Common myeloid progenitor, CD34-positive (primary cell): ENCODE measurements around the gene RBKS.
"Not testable (repeated sequence)": the region's sequence is repeated elsewhere in the genome, so short reads cannot be mapped to it uniquely, and the experiment has no call there.

ENCODE experiments used
- CTCF ChIA-PET: fragments of 350-600 bp; sonication (Branson Sonifier 250); formaldehyde crosslinking; loops from one replicate; lab custom pipeline; 2021; ENCODE audit warnings: antibody characterized with exemption; lab: Charles Lee
- POLR2A ChIA-PET: fragments of 350-600 bp; sonication (Branson Sonifier 250); formaldehyde crosslinking; loops from one replicate; lab custom pipeline; 2021; ENCODE audit warnings: antibody characterized with exemption; lab: Charles Lee
- DNase-seq, 3 donors: peaks; one replicate each; pipeline versions ENCODE4 v3.0.0 to v3.0.0-alpha.2; 2013
- H3K27ac ChIP-seq, 2 experiments: 1 replicate in 1 of 2; 2 replicates in 1 of 2; pipeline ENCODE4 v1.7.0; 2013; ENCODE audit warnings: inconsistent platforms in 2 of 2, low read length in 2 of 2, mild to moderate bottlenecking in 2 of 2, low read depth in 1 of 2, moderate library complexity in 1 of 2; ENCODE audit not compliant: severe bottlenecking in 2 of 2, insufficient read depth in 1 of 2, poor library complexity in 1 of 2
- H3K27me3 ChIP-seq, 5 experiments: replicated peaks in 2 of 5; 1 replicate in 3 of 5; 2 replicates in 2 of 5; pipeline versions ENCODE4 v1.6.1 to v1.7.0; 2013; ENCODE audit warnings: low read length in 4 of 5, mild to moderate bottlenecking in 2 of 5, moderate library complexity in 2 of 5, inconsistent platforms in 1 of 5; ENCODE audit not compliant: insufficient read depth in 5 of 5, control insufficient read depth in 4 of 5
- H3K36me3 ChIP-seq, 4 experiments: 1 replicate in 2 of 4; 2 replicates in 2 of 4; pipeline versions ENCODE4 v1.6.1 to v1.7.0; 2013; ENCODE audit warnings: low read length in 3 of 4, control low read depth in 1 of 4, mild to moderate bottlenecking in 1 of 4; ENCODE audit not compliant: control insufficient read depth in 4 of 4, insufficient read depth in 4 of 4
- H3K4me1 ChIP-seq, 4 experiments: 1 replicate in 3 of 4; 2 replicates in 1 of 4; pipeline versions ENCODE4 v1.6.1 to v1.7.1; 2013; ENCODE audit warnings: low read length in 3 of 4, mild to moderate bottlenecking in 3 of 4, control low read depth in 1 of 4, inconsistent platforms in 1 of 4, moderate library complexity in 1 of 4; ENCODE audit not compliant: control insufficient read depth in 4 of 4, insufficient read depth in 4 of 4; ENCODE audit errors: control extremely low read depth in 1 of 4
- H3K4me3 ChIP-seq, 7 experiments: 1 replicate in 4 of 7; 2 replicates in 3 of 7; pipeline versions ENCODE4 v1.5.1 to v1.7.0; 2013; ENCODE audit warnings: mild to moderate bottlenecking in 7 of 7, low read length in 6 of 7, moderate library complexity in 6 of 7, inconsistent platforms in 2 of 7, low read depth in 2 of 7, control low read depth in 1 of 7; ENCODE audit not compliant: insufficient read depth in 4 of 7, control insufficient read depth in 1 of 7; ENCODE audit errors: extremely low read depth in 1 of 7
- H3K9me3 ChIP-seq, 5 experiments: 1 replicate in 4 of 5; 2 replicates in 1 of 5; pipeline versions ENCODE4 v1.6.1 to v1.7.1; 2013; ENCODE audit warnings: low read length in 4 of 5, mild to moderate bottlenecking in 2 of 5, inconsistent platforms in 1 of 5, low read depth in 1 of 5, moderate library complexity in 1 of 5; ENCODE audit not compliant: control insufficient read depth in 4 of 5, insufficient read depth in 2 of 5; ENCODE audit errors: control extremely low read depth in 1 of 5
- WGBS: methylation state at CpG from one replicate; pipeline ENCODE4 v1.1.5; 2013; ENCODE audit not compliant: insufficient coverage; 5-methylcytosine and 5-hydroxymethylcytosine counted together

Gene RBKS

GRCh38 chr2:27881815-27882583, 8.2 kb downstream of the RBKS start:
- H3K4me1 ChIP-seq, H3K36me3 ChIP-seq, H3K27me3 ChIP-seq, DNase-seq, H3K9me3 ChIP-seq, H3K27ac ChIP-seq, H3K4me3 ChIP-seq, POLR2A ChIA-PET: not testable (repeated sequence)
- 100% methylated on average over 1 of the region's 4 CpGs for WGBS
- CTCF ChIA-PET: interaction anchor here (1.0 to 1.5 kb wide), 2 partner anchors 34 to 157 kb away, joined by 3 to 5 read pairs; no protein-coding TSS in a partner anchor

DNA sequence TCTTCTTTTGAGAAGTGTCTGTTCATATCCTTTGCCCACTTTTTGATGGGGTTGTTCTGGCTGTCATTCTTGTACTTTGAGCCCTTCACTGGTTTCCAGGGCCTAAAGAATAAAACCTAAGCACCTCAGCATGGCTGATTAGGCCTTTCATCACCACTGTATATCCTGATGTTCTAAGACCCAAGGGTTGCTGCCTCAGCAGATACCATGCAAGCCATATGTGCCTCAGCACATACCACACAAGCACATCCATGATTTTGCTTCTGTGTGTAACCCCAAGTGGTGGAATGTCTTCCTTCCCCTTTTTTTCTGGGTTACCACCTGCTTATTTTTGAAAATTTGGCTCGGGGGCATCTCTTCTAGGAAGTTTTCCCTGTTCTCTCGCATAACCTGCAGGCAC, 11.4 kb downstream of the RBKS start:
- DNase-seq: no peak
- POLR2A ChIA-PET: no interaction called here
- Histone ChIP-seq H3K36me3 (no peaks in the 10 kb centered on the region), H3K27me3 (no peaks in the 10 kb centered on the region), H3K4me1 (peaks cover 0 to 3% (median 0%) of the 10 kb centered on the region in 4 experiments), H3K27ac (no peak overlapping the region), H3K9me3 (peaks cover 0 to 6% (median 1%) of the 10 kb centered on the region in 5 experiments), H3K4me3 (no peak overlapping the region)
- CTCF ChIA-PET: no interaction called here
- 70% methylated on average over 2 of the region's 2 CpGs for WGBS

GRCh38 chr2:27875089-27875881, 14.9 kb downstream of the RBKS start:
- H3K4me1 ChIP-seq: peaks cover 0 to 3% (median 0%) of the 10 kb centered on the region in 4 experiments
- H3K4me3 ChIP-seq: no peak overlapping the region
- peaks cover 0 to 7% (median 1%) of the 10 kb centered on the region in 5 experiments for H3K9me3 ChIP-seq
- no peaks in the 10 kb centered on the region for H3K36me3 ChIP-seq
- no CpG with 5 or more reads among the region's 9 CpGs for whole genome bisulfite sequencing
- no peak for DNase-seq
- ChIA-PET CTCF (no interaction called here), POLR2A (interaction anchor here (0.6 kb wide), 1 partner anchor 375 kb away, joined by 3 read pairs; no protein-coding TSS in a partner anchor)
- H3K27me3 ChIP-seq: no peaks in the 10 kb centered on the region
- H3K27ac ChIP-seq: no peak overlapping the region

GRCh38 chr2:27873091-27873490, 17.1 kb downstream of the RBKS start:
- POLR2A ChIA-PET: no interaction called here
- DNase-seq: no peak
- Histone ChIP-seq H3K36me3 (no peaks in the 10 kb centered on the region), H3K9me3 (peaks cover 0 to 7% (median 1%) of the 10 kb centered on the region in 5 experiments), H3K4me3 (no peak overlapping the region), H3K27ac (no peak overlapping the region), H3K27me3 (no peaks in the 10 kb centered on the region), H3K4me1 (no peaks in the 10 kb centered on the region)
- CTCF ChIA-PET: no interaction called here
- WGBS: no CpG with 5 or more reads among the region's 1 CpG

- 100% methylated on average over 1 of the region's 3 CpGs for WGBS
- Histone ChIP-seq H3K36me3 (no peaks in the 10 kb centered on the region), H3K27me3 (no peaks in the 10 kb centered on the region), H3K4me3 (no peak overlapping the region), H3K9me3 (peaks cover 0 to 4% (median under 1%) of the 10 kb centered on the region in 5 experiments), H3K27ac (no peak overlapping the region), H3K4me1 (no peaks in the 10 kb centered on the region)
- CTCF ChIA-PET: interaction anchor here (1.1 to 1.5 kb wide), 3 partner anchors 16 to 28 kb away, joined by 3 to 5 read pairs (median 4); partner anchors contain the start of gene RBKS
- POLR2A ChIA-PET: no interaction called here
- DNase-seq: peak in 2 of 3 donors; percentile 30 to 61
Measured at GRCh38 chr2:27871802-27872201, 18.4 kb downstream of the RBKS start.

DNA sequence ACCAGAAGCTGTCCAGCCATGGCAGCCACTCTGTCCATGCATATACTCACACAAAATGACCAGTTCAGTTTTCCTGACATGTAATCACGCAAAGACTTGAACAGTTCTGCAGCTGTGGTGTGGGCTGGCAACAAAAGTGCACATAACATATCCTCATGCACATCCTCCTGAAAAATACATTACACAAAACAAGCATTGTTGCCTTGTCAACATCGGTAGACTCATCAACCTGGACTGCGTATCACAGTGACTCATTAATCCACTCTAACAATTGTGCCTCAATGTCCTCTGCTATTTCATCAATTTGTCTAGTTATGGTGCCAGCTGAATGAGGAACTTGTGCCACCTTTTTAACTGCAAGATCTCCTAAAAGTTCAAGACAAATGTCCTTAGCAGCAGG, 19.5 kb downstream of the RBKS start:
- Histone ChIP-seq H3K4me3 (no peak overlapping the region), H3K27me3 (no peaks in the 10 kb centered on the region), H3K27ac (no peak overlapping the region), H3K9me3 (peaks cover 0 to 2% (median 0%) of the 10 kb centered on the region in 5 experiments), H3K4me1 (peaks cover 0 to 9% (median under 1%) of the 10 kb centered on the region in 4 experiments), H3K36me3 (no peaks in the 10 kb centered on the region)
- 100% methylated on average over 3 of the region's 3 CpGs for WGBS
- DNase-seq: no peak
- POLR2A ChIA-PET: interaction anchor here (0.6 kb wide), 1 partner anchor 664 kb away, joined by 3 read pairs; no protein-coding TSS in a partner anchor
- CTCF ChIA-PET: interaction anchor here (1.5 kb wide), 1 partner anchor 19 kb away, joined by 4 read pairs; the partner anchor contains the start of gene RBKS
